ENCODE data around the gene TFPI.
"Not testable (repeated sequence)": the region's sequence is repeated elsewhere in the genome, so short reads cannot be mapped to it uniquely, and the experiment has no call there.

The TFPI gene

DNA sequence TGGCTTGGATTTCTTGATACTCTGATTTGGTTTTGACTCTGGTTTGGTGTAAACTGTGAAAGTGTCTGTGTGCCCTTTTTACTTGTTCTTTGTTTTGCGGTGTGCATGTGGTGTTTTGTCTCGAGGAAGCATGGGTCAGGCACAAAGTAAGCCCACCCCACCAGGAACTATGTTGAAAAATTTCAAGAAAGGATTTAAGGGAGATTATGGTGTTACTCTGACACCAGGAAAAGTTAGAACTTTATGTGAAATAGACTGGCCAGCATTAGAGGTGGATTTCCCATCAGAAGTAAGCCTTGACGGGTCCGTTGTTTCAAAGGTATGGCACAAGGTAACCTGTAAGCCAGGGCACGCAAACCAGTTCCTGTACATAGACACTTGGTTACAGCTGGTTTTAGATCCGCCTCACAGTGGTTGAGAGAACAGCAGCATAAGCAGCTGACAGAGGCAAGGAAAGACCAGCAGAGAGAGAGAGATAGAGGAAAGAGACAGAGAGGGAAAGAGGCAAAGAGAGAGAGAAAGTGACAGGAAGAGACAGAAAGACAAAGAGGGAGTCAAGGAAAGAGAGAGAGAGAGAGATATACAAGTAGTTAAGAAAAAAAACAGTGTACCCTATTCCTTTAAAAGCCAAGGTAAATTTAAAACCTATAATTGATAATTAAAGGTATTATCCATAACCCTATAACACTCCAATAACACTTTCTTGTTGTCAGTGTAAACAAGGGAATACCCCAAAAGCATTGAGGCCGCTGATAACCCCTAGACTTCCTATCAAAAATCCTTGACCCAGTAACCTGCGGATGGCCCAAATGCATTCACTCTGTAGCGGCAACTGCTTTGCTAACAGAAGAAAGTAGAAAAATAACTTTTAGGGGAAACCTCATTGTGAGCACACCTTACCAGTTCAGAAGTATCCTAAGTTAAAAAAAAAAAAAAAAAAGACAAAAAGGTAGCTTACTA lies 42.6 kb downstream of the TFPI start:
- peaks cover 2% of the 10 kb centered on the region for H3K9me3 Mint-ChIP-seq
- ATAC-seq (ENCODE audit: low read depth) (no peak), DNase-seq (ENCODE audit: low spot score in 2 of 2) (no peak)
- no peaks in the 10 kb centered on the region for H3K4me1 Mint-ChIP-seq
- H3K4me3 Mint-ChIP-seq: no peak overlapping the region
- no peaks in the 10 kb centered on the region for H3K27me3 Mint-ChIP-seq
- no peak overlapping the region for H3K27ac Mint-ChIP-seq
- H3K36me3 Mint-ChIP-seq: no peaks in the 10 kb centered on the region

DNA sequence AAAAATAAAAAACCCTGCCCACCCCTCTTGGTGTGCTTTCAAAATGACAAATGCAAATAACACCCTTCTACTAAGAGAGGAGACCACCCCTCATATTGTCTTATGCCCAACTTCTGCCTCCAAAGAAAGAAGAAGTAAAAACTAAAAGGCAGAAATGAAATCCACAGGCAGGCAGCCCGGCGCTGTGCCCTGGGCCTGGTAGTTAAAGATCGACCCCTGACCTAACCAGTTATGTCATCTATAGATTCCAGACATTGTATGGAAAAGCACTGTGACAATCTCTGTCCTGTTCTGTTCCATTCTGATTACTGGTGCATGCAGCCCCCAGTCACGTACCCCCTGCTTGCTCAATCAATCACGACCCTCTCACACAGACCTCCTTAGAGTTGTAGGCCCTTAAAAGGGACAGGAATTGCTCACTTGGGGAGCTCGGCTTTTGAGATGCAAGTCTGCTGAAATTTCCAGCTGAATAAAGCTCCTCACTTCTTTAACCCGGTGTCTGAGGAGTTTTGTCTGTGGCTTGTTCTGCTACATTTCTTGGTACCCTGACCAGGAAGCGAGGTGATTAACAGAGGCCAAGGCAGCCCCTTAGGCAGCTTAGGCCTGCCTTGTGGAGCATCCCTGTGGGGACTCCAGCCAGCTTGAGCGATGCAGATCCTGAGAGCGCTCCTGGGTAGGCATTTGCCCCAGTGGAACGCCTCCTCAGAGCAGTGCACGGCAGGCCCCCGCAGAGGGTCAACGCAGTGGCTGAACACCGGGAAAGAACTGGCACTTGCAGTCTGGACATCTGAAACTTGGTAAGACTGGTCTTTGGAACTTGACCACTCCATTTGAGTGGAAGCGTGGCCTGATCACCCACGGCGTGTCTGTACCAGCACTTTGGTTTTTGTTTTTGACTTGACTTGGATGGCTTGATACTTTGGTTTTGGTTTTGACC lies 43.5 kb downstream of the TFPI start:
- H3K27me3 Mint-ChIP-seq; ATAC-seq (ENCODE audit: low read depth); H3K36me3 Mint-ChIP-seq; H3K9me3 Mint-ChIP-seq; H3K4me3 Mint-ChIP-seq; DNase-seq (ENCODE audit: low spot score in 2 of 2); H3K4me1 Mint-ChIP-seq; H3K27ac Mint-ChIP-seq: not testable (repeated sequence)

DNA sequence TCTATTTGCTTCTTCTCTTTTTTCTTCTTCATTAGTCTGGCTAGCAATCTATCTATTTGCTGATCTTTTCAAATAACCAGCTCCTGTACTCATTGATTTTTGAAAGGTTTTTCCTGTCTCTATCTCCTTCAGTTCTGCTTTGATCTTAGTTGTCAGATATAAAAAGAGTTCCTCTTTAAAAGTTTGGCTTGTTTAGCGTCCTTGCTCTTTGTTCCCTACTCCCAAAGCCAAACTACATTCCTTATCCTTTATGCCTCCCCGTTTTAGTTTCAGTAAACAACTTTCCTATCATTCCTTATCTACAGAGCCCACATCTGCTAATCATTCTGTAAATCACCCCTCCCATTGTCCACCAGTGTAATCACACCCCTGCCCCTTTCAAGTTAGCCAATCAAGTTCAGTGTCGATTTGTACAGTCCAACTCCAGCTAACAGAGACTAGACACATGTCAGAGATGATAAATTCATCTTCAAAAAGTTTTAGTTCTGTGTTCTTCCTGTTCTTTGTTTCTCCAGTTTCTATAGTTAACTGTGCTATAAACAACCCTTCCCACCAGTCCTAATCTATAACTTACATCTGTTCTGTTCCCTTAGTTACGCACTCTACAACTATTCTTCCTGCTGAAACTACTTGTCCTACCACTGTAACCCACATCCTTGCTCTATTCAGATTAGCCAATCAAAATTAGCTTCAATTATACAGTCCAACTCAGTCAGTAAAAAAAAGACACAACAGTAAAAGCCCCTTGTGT lies 44.4 kb downstream of the TFPI start:
- DNase-seq (ENCODE audit: low spot score in 2 of 2) (no peak), ATAC-seq (ENCODE audit: low read depth) (no peak)
- peaks cover 2% of the 10 kb centered on the region for H3K9me3 Mint-ChIP-seq
- no peak overlapping the region for H3K4me3 Mint-ChIP-seq
- H3K27ac Mint-ChIP-seq: no peak overlapping the region
- no peaks in the 10 kb centered on the region for H3K27me3 Mint-ChIP-seq
- no peaks in the 10 kb centered on the region for H3K36me3 Mint-ChIP-seq
- no peaks in the 10 kb centered on the region for H3K4me1 Mint-ChIP-seq

DNA sequence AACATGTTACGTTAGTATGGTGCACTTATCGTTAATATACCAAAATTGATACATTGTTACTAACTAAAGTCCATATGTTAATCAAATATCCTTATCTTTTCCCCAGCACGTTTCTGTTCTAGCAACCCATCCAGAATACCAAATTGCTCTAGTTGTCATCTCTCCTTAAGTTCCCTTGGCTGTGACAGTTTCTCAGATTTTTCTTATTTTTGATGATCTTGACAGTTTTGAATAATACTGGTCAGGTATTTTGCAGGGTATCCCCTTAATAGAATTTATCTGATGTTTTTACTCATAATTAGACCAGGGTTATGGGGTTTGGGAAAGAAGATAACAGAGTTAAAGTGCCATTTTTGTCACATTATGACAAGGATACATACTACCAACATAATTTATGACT lies 47.8 kb downstream of the TFPI start:
- no peaks in the 10 kb centered on the region for H3K4me1 Mint-ChIP-seq
- H3K36me3 Mint-ChIP-seq: no peaks in the 10 kb centered on the region
- H3K27ac Mint-ChIP-seq: no peak overlapping the region
- DNase-seq (ENCODE audit: low spot score in 2 of 2) (no peak), ATAC-seq (ENCODE audit: low read depth) (no peak)
- H3K9me3 Mint-ChIP-seq: peaks cover 2% of the 10 kb centered on the region
- no peaks in the 10 kb centered on the region for H3K27me3 Mint-ChIP-seq
- no peak overlapping the region for H3K4me3 Mint-ChIP-seq

DNA sequence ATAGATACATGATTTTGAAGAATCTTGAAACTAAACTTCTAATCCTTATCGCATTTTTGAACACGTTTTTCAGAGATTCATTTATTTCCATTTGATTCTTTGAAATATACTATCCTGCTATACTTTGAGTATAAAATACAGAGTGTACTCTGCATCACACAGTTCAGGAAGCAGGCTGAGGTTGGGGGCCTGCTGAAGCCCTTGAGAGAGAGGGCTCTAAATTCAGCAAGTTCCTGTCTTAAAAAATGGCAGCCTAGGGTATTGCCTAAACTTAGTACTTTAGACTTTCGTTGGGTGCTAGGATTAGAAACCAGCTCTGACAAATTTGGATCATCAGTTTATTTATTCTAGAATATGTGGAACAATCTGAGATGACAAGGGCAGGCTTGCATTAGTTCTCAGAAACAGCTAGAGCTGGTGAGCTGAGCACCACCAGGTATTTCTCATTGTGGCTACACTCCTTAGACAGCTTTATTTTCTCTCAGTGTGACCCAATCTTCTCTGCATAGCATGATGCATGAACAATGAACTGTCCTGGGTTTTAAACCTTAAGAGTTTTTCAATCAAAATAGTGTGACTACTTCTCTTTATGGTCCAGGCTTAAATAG lies 49.1 kb downstream of the TFPI start:
- Mint-ChIP-seq H3K27me3 (no peaks in the 10 kb centered on the region), H3K4me3 (no peak overlapping the region), H3K4me1 (no peaks in the 10 kb centered on the region), H3K36me3 (no peaks in the 10 kb centered on the region), H3K27ac (no peak overlapping the region), H3K9me3 (peaks cover 2% of the 10 kb centered on the region)
- DNase-seq (ENCODE audit: low spot score in 2 of 2) (no peak), ATAC-seq (ENCODE audit: low read depth) (no peak)

DNA sequence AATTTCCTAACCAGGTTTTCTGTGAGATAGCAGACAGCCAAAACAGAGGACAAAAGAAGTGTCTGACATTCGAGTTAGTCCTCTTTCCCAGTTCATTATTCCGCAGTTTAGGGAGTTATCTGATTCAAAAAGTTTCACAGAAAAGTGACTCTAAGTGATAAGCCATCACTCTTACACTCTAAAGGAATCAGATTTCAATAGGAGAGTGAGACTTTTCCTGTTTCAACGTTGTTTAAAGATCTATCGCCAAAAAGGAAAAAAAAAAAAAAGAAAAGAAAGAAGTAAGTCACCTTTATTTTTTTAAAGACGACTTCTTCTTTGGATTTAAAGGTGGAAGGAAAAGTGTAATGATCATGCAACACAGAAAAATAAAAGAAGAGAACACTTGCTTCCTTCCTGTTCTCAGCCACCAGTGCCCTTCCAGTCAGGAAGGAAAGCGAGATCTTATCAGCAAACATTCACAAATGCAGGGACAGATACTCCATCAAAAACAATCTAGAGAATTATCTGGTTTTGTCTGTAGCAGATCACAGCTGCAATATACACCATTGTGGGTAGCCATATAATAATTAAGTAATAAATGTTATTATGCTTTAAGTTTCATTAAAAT lies 49.8 kb downstream of the TFPI start:
- Mint-ChIP-seq H3K4me3 (no peak overlapping the region), H3K36me3 (no peaks in the 10 kb centered on the region), H3K27me3 (no peaks in the 10 kb centered on the region), H3K9me3 (peaks cover 2% of the 10 kb centered on the region), H3K27ac (no peak overlapping the region), H3K4me1 (no peaks in the 10 kb centered on the region)
- ATAC-seq (ENCODE audit: low read depth) (no peak), DNase-seq (ENCODE audit: low spot score in 2 of 2) (no peak)

DNA sequence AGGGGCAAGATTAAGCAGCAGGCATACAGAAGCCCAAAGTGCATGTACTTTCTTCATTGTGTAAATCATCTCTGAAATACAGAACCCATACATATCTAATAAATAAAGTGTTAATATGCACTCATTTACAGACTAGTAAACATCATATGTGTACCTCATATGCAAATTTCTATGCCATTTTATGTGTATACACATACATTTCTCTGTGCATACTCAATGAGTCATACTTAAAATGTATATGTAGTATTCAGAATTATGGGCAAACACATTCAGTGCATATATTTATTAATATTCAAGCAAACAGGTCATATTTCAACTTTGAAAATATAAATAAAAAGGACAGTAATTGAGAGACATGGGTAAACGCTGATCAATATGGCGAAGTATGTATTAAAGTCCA lies 50.5 kb downstream of the TFPI start:
- DNase-seq (ENCODE audit: low spot score in 2 of 2) (no peak), ATAC-seq (ENCODE audit: low read depth) (no peak)
- Mint-ChIP-seq H3K27ac (no peak overlapping the region), H3K4me3 (no peak overlapping the region), H3K4me1 (no peaks in the 10 kb centered on the region), H3K36me3 (no peaks in the 10 kb centered on the region), H3K27me3 (no peaks in the 10 kb centered on the region), H3K9me3 (peaks cover 2% of the 10 kb centered on the region)

DNA sequence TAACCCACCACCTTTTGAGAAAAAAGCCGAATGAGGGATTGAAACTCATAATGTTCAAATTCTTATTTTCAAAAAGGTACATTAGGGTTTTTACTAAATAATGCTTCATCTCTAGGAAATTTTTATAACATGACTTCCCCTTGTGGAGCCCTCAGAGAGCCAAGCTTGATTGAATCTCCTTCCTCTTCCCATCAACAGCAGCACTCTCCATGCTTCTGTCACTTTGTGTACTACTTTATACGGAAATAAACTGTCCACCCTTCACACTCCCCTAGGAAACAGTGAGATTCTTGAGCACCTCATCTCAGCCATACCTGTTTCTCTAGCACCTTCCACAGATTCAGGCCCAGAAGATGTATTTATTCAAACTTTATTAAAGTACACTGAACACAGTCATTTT lies 51.8 kb downstream of the TFPI start:
- no peak overlapping the region for H3K4me3 Mint-ChIP-seq
- no peaks in the 10 kb centered on the region for H3K4me1 Mint-ChIP-seq
- no peaks in the 10 kb centered on the region for H3K27me3 Mint-ChIP-seq
- no peak for DNase-seq (ENCODE audit: low spot score in 2 of 2)
- no peaks in the 10 kb centered on the region for H3K36me3 Mint-ChIP-seq
- H3K27ac Mint-ChIP-seq: no peak overlapping the region
- ATAC-seq (ENCODE audit: low read depth): no peak
- no peaks in the 10 kb centered on the region for H3K9me3 Mint-ChIP-seq

DNA sequence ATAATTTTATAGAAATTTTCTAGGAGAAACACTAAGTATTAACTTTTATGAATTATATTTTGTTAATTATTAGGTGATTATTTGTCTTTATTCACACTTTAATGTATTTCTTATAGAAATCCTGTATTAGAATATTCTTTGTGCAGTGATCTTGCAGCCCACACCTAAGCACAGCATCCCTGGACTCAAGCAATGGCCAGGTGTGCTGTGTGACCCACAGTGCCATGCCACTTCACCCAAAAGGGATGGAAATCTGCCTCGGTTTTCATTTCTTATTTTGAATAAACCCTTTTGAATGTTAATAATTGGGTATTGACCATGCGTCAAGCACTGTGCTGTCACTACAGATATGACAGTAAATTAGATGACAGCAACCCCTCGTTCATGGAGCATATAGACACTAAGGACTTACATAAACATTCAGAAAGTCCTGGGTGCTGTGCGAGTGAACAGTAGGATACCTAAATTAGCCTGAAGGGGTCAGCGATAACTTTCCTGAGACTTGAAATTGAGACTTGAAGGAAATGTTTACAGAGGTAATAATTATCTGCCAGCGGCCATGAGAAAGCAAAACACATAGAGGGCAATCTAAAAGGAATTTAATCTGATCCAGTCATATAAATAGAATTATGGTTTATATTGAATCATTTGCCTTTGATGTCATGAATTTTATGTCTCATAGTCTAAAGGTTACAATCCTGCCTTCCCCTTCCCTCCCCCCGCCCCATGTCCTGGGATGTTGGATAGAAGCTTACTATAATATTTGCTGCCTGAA lies 53.5 kb downstream of the TFPI start:
- Mint-ChIP-seq H3K4me1 (no peaks in the 10 kb centered on the region), H3K36me3 (no peaks in the 10 kb centered on the region), H3K4me3 (no peak overlapping the region), H3K9me3 (no peaks in the 10 kb centered on the region), H3K27me3 (no peaks in the 10 kb centered on the region), H3K27ac (no peak overlapping the region)
- DNase-seq (ENCODE audit: low spot score in 2 of 2): no peak
- ATAC-seq (ENCODE audit: low read depth): no peak

DNA sequence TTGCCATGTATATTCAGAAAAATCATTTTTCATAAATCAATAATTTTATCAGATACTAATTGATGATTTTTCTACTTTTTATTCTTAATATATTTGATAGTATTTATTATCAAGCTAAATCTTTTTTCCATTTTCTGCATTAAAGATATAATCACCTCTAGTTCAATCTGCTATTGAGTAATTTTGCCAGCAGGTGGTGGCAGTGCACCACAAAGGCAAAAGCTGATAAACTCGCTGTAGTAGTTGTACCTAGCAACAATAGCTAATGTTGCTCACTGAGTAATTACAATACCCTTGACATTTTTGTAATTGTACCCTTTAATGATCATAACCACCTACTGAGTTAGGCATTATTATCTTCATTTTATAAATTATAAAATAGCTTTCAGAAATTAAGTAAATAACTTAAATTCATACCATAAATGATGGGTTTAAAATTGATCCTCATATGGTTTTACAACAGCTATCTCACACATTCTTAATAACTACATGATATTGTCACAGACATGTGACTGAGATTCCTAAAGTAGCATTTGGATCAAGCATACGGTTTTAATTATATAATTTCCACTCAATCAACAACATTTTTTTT lies 54.2 kb downstream of the TFPI start:
- H3K36me3 Mint-ChIP-seq: no peaks in the 10 kb centered on the region
- H3K4me3 Mint-ChIP-seq: no peak overlapping the region
- no peak for DNase-seq (ENCODE audit: low spot score in 2 of 2)
- H3K27me3 Mint-ChIP-seq: no peaks in the 10 kb centered on the region
- ATAC-seq (ENCODE audit: low read depth): no peak
- H3K4me1 Mint-ChIP-seq: no peaks in the 10 kb centered on the region
- no peaks in the 10 kb centered on the region for H3K9me3 Mint-ChIP-seq
- H3K27ac Mint-ChIP-seq: no peak overlapping the region

DNA sequence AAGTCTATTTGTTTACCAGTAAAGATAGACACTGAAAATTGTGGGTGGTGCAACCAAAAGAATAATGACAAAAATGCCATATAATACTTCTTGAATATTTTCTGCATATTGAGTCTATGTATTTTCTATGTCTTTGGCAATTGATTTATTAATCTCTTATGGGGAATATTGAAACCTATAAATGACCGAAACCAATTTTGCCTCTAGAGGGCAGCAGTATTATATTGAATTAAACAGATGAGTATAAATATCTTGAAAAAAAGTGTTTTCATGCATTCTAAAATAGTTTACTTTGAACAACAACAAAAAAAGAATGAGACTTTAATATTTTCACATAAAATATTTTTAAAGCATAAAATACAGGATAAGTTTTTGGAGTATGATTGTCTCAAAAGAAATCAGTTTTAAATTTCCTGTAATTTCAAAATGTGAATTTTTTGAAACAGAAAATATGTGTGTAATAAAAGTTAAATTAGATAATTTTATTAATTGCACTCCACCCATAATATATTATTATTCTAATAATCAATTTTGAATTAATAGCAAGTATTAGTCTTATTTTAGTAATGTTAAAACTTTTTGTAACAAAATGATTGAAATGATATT lies 56.3 kb downstream of the TFPI start:
- Mint-ChIP-seq H3K9me3 (peaks cover 4% of the 10 kb centered on the region), H3K36me3 (no peaks in the 10 kb centered on the region), H3K27ac (no peak overlapping the region), H3K4me3 (no peak overlapping the region), H3K27me3 (no peaks in the 10 kb centered on the region), H3K4me1 (no peaks in the 10 kb centered on the region)
- no peak for ATAC-seq (ENCODE audit: low read depth)
- no peak for DNase-seq (ENCODE audit: low spot score in 2 of 2)

DNA sequence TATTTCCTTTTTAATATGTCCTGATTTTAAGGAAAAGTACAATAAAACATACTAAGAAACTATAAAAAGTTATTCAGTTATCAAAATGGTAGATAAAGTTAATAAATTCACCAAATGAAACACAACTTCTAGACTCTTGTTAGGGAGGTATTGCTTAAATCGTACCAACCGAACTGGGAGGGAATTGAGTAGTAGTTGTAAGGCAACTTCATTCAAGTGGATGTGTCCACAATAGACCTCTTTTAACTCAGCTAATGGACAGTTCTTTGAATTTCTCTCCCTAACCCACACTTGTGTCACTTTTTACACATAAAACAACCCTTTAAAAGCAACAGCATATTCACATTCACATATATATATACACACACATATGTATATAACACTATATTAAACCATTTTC lies 57.1 kb downstream of the TFPI start:
- Mint-ChIP-seq H3K36me3 (no peaks in the 10 kb centered on the region), H3K27ac (no peak overlapping the region), H3K4me3 (no peak overlapping the region), H3K27me3 (no peaks in the 10 kb centered on the region), H3K9me3 (peaks cover 4% of the 10 kb centered on the region), H3K4me1 (no peaks in the 10 kb centered on the region)
- no peak for ATAC-seq (ENCODE audit: low read depth)
- no peak for DNase-seq (ENCODE audit: low spot score in 2 of 2)
